Stomach (tissue), 9 donors: Measurements from ENCODE around the gene DMP1. TPM values are rescaled to one million over a fixed set of nuclear protein-coding genes. Genes with fewer than 3 reads are reported as not detected.

Source experiments
- DNase-seq, 2 donors: peaks; one replicate each; pipeline versions ENCODE4 v3.0.0 to v3.0.0-alpha.2; 2013 to 2019
- H3K27ac ChIP-seq, 5 donors: fragments of 200-600 bp in 4 of 5; sonication (generic) in 4 of 5; one replicate each; pipeline ENCODE4 v1.5.1; 2013 to 2019; ENCODE audit warnings: mild to moderate bottlenecking in 1 of 5, moderate library complexity in 1 of 5
- H3K27me3 ChIP-seq, 3 donors: fragments of 200-600 bp; sonication (generic); one replicate each; pipeline ENCODE4 v1.5.1; 2017 to 2019; ENCODE audit warnings: mixed run types in 1 of 3
- H3K36me3 ChIP-seq, 4 donors: fragments of 200-600 bp; sonication (generic); 1 replicate in 3 of 4; 2 replicates in 1 of 4; pipeline ENCODE4 v1.5.1; 2016 to 2019
- H3K4me1 ChIP-seq, 4 donors: fragments of 200-600 bp; sonication (generic); one replicate each; pipeline ENCODE4 v1.5.1; 2016 to 2019
- H3K4me3 ChIP-seq, 4 donors: fragments of 200-600 bp; sonication (generic) in 3 of 4; one replicate each; pipeline ENCODE4 v1.5.1; 2016 to 2019; ENCODE audit warnings: mild to moderate bottlenecking in 1 of 4
- H3K9me3 ChIP-seq, 4 donors: fragments of 200-600 bp; sonication (generic); one replicate each; pipeline ENCODE4 v1.5.1; 2016 to 2019
- EP300 ChIP-seq: sonication (generic); formaldehyde crosslinking; IDR thresholded peaks from one replicate; pipeline ENCODE4 v1.6.1; 2017; ENCODE audit warnings: antibody characterized with exemption
- POLR2A ChIP-seq, 4 donors: fragments of 450-650 bp; IDR thresholded peaks; one replicate each; pipeline ENCODE4 v1.6.1; 2016; ENCODE audit warnings: antibody characterized with exemption in 4 of 4, control low read depth in 2 of 4, mild to moderate bottlenecking in 1 of 4, moderate library complexity in 1 of 4
- POLR2AphosphoS5 ChIP-seq, 3 donors: sonication (generic); formaldehyde crosslinking; IDR thresholded peaks; one replicate each; pipeline ENCODE4 v1.6.1; 2016; ENCODE audit warnings: antibody characterized with exemption in 3 of 3
- WGBS, 5 donors: extraction: QIAGEN DNeasy Blood & Tissue Kit in 3 of 5; methylation state at CpG; one replicate each; pipeline versions ENCODE4 v1.1.5 to v1.1.7; 2013 to 2018; 5-methylcytosine and 5-hydroxymethylcytosine counted together
- intact Hi-C: fragments of 100-400 bp; cut with DNase I; formaldehyde crosslinking; loops from one replicate; pipeline ENCODE4 v1.15.1; 2023; ENCODE audit warnings: low total_unique reads
- polyA plus RNA-seq, 3 donors: library from polyadenylated mRNA; stranded (reverse); fragments of 200-250 nt; gene quantifications; one replicate each; pipeline ENCODE4 v1.2.3, GENCODE V29; 2013
- total RNA-seq, 5 donors: library from RNA; depleted of rRNA; stranded (reverse); fragments of >200 nt; gene quantifications; one replicate each; pipeline versions ENCODE4 v1.1.0 to v1.2.3, GENCODE V29; 2014 to 2016
- TF ChIP-seq, protein P1 (sequence below), 7 experiments: fragments of 450-650 bp in 4 of 7; fragments of 200-600 bp in 3 of 7; sonication (generic) in 3 of 7; IDR thresholded peaks; one replicate each; pipeline ENCODE4 v1.5.1; 2016 to 2019; ENCODE audit warnings: antibody characterized with exemption in 7 of 7, control low read depth in 2 of 7, mild to moderate bottlenecking in 1 of 7
- donor health status: healthy with polysubstance abuse.
- donor health status: Bipolar disorder and iron deficiency.
- donor health status: healthy.

The DMP1 gene
- total and polyA plus RNA-seq, 8 donors = not detected

GRCh38 chr4:87698394-87698793, 48.3 kb downstream of the DMP1 start:
- no peak for DNase-seq
- peaks cover 0 to 16% (median 11%) of the 10 kb centered on the region in 4 donors for H3K9me3 ChIP-seq
- H3K4me1 ChIP-seq = no peaks in the 10 kb centered on the region
- WGBS, 5 donors = 85 to 96% (median 94%) methylated on average over 2 of the region's 2 CpGs
- TF ChIP-seq, protein P1, sequence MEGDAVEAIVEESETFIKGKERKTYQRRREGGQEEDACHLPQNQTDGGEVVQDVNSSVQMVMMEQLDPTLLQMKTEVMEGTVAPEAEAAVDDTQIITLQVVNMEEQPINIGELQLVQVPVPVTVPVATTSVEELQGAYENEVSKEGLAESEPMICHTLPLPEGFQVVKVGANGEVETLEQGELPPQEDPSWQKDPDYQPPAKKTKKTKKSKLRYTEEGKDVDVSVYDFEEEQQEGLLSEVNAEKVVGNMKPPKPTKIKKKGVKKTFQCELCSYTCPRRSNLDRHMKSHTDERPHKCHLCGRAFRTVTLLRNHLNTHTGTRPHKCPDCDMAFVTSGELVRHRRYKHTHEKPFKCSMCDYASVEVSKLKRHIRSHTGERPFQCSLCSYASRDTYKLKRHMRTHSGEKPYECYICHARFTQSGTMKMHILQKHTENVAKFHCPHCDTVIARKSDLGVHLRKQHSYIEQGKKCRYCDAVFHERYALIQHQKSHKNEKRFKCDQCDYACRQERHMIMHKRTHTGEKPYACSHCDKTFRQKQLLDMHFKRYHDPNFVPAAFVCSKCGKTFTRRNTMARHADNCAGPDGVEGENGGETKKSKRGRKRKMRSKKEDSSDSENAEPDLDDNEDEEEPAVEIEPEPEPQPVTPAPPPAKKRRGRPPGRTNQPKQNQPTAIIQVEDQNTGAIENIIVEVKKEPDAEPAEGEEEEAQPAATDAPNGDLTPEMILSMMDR (IDR thresholded peaks at IDR 0.05) = no peak
- no peak for TF ChIP-seq POLR2AphosphoS5 (IDR thresholded peaks at IDR 0.05)
- intact Hi-C loops = no loop called here
- no peak overlapping the region for H3K27ac ChIP-seq
- no peaks in the 10 kb centered on the region for H3K36me3 ChIP-seq
- no peaks in the 10 kb centered on the region for H3K27me3 ChIP-seq
- H3K4me3 ChIP-seq = no peak overlapping the region

GRCh38 chr4:87704001-87704400, 53.9 kb downstream of the DMP1 start:
- Histone ChIP-seq H3K9me3 (no peaks in the 10 kb centered on the region), H3K27ac (no peak overlapping the region), H3K27me3 (no peaks in the 10 kb centered on the region), H3K4me3 (no peak overlapping the region), H3K4me1 (no peaks in the 10 kb centered on the region), H3K36me3 (no peaks in the 10 kb centered on the region)
- WGBS, 5 donors = 89 to 92% (median 91%) methylated on average over 3 of the region's 3 CpGs
- DNase-seq = no peak
- intact Hi-C loops = no loop called here
- TF ChIP-seq, protein P1 (IDR thresholded peaks at IDR 0.05) = no peak
- TF ChIP-seq EP300 = no peak
- TF ChIP-seq POLR2A (IDR thresholded peaks at IDR 0.05) = no peak
- TF ChIP-seq POLR2AphosphoS5 (IDR thresholded peaks at IDR 0.05) = no peak

DNA sequence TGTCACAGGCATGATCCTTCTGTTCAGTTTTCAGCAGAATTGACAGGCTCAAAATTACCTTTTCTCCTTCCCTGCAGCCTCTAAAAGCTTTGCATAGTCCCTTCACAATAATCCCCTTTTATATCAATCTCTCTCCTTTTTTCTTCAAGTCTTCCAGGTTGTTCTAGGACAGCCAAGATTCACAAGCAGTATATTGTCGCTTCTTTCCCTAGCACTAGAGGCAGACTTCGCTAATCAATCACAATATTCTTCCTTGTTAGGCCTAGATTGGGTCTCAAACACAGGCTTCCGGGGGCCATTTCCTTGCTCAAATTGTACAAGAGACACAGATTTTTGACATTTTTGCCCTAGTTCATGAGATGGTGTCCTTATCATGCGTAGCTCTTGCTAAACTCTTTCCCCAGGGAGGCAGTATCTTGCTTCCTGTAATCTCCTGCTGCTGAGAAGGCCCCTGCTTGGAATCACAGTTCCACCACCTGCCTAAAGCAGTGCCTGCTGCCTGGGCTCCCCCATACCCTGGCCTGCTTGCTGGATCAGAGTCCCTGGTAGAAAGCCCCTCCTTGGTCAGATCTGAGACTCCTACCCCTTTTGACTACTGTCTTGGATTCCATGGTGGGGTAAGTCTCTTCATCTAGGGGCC, 57.3 kb downstream of the DMP1 start:
- no peaks in the 10 kb centered on the region for H3K4me1 ChIP-seq

More for the DNA sequence above, 57.3 kb downstream of the DMP1 start:
- intact Hi-C loops = no loop called here
- H3K27ac ChIP-seq = no peak overlapping the region
- 63 to 92% (median 69%) methylated on average over 3 to 4 of the region's 4 CpGs for WGBS, 5 donors
- no peaks in the 10 kb centered on the region for H3K36me3 ChIP-seq
- no peak for DNase-seq
- H3K4me3 ChIP-seq = no peak overlapping the region
- no peaks in the 10 kb centered on the region for H3K27me3 ChIP-seq
- H3K9me3 ChIP-seq = no peaks in the 10 kb centered on the region
- no peak for TF ChIP-seq EP300
- no peak for TF ChIP-seq POLR2AphosphoS5 (IDR thresholded peaks at IDR 0.05)
- no peak for TF ChIP-seq POLR2A (IDR thresholded peaks at IDR 0.05)
- TF ChIP-seq, protein P1 (IDR thresholded peaks at IDR 0.05) = no peak

Other genes starting within 250 kb of the DMP1 start
- 10 to 100 TPM in 3 of 5 donors, 1 to 10 TPM in 2; 3.6 to 44.9 (median 13.9) TPM for gene NUDT9, start 227.7 kb upstream of the DMP1 start, total RNA-seq
- 10 to 100 TPM; 19.7 to 36.0 (median 20.6) TPM for gene NUDT9, start 227.7 kb upstream of the DMP1 start, polyA plus RNA-seq
- gene SPARCL1, start 120.9 kb upstream of the DMP1 start, total RNA-seq = 100 to 1,000 TPM; 173 to 710 (median 607) TPM
- gene SPARCL1, start 120.9 kb upstream of the DMP1 start, polyA plus RNA-seq = 100 to 1,000 TPM in 1 of 3 donors, 10 to 100 TPM in 2; 36.9 to 191 (median 69.3) TPM
- gene DSPP, start 41.8 kb upstream of the DMP1 start, total RNA-seq = not detected
- gene DSPP, start 41.8 kb upstream of the DMP1 start, polyA plus RNA-seq = not detected
- gene IBSP, start 149.3 kb downstream of the DMP1 start, total RNA-seq = not detected
- gene IBSP, start 149.3 kb downstream of the DMP1 start, polyA plus RNA-seq = not detected
- gene MEPE, start 182.7 kb downstream of the DMP1 start, total RNA-seq = not detected
- not detected for gene MEPE, start 182.7 kb downstream of the DMP1 start, polyA plus RNA-seq